ENCODE results near the gene MOB2. TPM values are rescaled to one million over a fixed set of nuclear protein-coding genes. Genes with fewer than 3 reads are reported as not detected.

MOB2 gene
- total RNA-seq, 1 experiment from 2014 or later, result 22.7 TPM

GRCh38 chr11:1503708-1504104, 17.1 kb upstream of the MOB2 start:
- Histone ChIP-seq H2BK5ac (ENCODE audit: insufficient read length, low read length) (no peak overlapping the region), H2BK15ac (ENCODE audit: low read depth, low read length) (no peak overlapping the region), H3K79me1 (ENCODE audit: insufficient read depth, low read depth, low read length, poor library complexity, severe bottlenecking) (no peaks in the 10 kb centered on the region), H4K20me1 (ENCODE audit: control insufficient read depth, insufficient read depth, insufficient read length) (peaks cover 2% of the 10 kb centered on the region), H3K14ac (ENCODE audit: insufficient read depth, low read length) (peak overlapping the region; percentile 18; the same call in 1 of the 2 replicates), H2AK5ac (ENCODE audit: insufficient read length, low read length) (no peak overlapping the region), H3K4me2 (ENCODE audit: insufficient read depth, insufficient read length, low read length) (no peak overlapping the region), H3K9ac (ENCODE audit: extremely low read depth, insufficient read length, low read length) (no peak overlapping the region), H4K91ac (ENCODE audit: insufficient read length, low read depth, low read length) (no peak overlapping the region), H2BK12ac (ENCODE audit: insufficient read length, low read depth, low read length) (no peak overlapping the region), H3K27ac (ENCODE audit: insufficient read length, low read depth, low read length) (no peak overlapping the region), H3K23me2 (ENCODE audit: insufficient read length, low read depth, low read length, poor library complexity, severe bottlenecking) (no peaks in the 10 kb centered on the region), H3T11ph (ENCODE audit: low read length) (no peak overlapping the region), H3K27me3 (ENCODE audit: insufficient read depth, low read length) (no peaks in the 10 kb centered on the region), H2AFZ (ENCODE audit: low read length) (no peak overlapping the region), H3K4ac (ENCODE audit: low read depth, low read length) (no peak overlapping the region), H2BK120ac (ENCODE audit: low read depth, low read length, poor library complexity, severe bottlenecking) (no peak overlapping the region), H3K18ac (ENCODE audit: insufficient read length, low read depth, low read length) (no peak overlapping the region), H3K79me2 (ENCODE audit: insufficient read depth, low read length) (no peaks in the 10 kb centered on the region; the same call in 1 of the 2 replicates), H3K4me1 (ENCODE audit: insufficient read depth, low read length) (peaks cover 2% of the 10 kb centered on the region; the same call in 1 of the 2 replicates), H4K5ac (ENCODE audit: insufficient read length, low read depth, low read length) (no peak overlapping the region), H3K9me3 (ENCODE audit: control insufficient read depth, low read depth, low read length) (no peaks in the 10 kb centered on the region), H3K23ac (ENCODE audit: insufficient read length, low read depth, low read length) (no peak overlapping the region), H3K56ac (ENCODE audit: insufficient read length, low read depth, low read length) (no peak overlapping the region), H4K8ac (replicated peaks; ENCODE audit: insufficient read length, low read depth, low read length) (no peak overlapping the region), H2BK20ac (ENCODE audit: low read depth, low read length, poor library complexity, severe bottlenecking) (no peak overlapping the region)
- Mint-ChIP-seq H3K27me3 (ENCODE audit: low read depth) (no peaks in the 10 kb centered on the region; the same call in none of the 2 replicates), H3K4me1 (peaks cover 7 to 30% of the 10 kb centered on the region in 2 experiments), H3K4me3 (no peak overlapping the region; a peak in 1 of 5 replicates), H3K36me3 (ENCODE audit: insufficient read depth in 1 of 3, low read depth in 3 of 3) (peaks cover 0 to 5% (median 3%) of the 10 kb centered on the region in 3 experiments; a peak in 6 of 7 replicates), H3K9me3 (peaks cover 4% of the 10 kb centered on the region in 2 experiments; a peak in 3 of 5 replicates), H3K27ac (no peak overlapping the region)
- DNase-seq, result no peak
- no CpG with 5 or more reads among the region's 14 CpGs for WGBS (ENCODE audit: extremely low coverage, insufficient read length, low lambda C conversion rate)
- TF ChIP-seq CTCF (conservative IDR thresholded peaks at IDR 0.05), result no peak
